G401.6 (cell line): ENCODE measurements around the gene CD3G.
"Not testable (repeated sequence)": the region's sequence is repeated elsewhere in the genome, so short reads cannot be mapped to it uniquely, and the experiment has no call there.

Experiments used
- FAIRE-seq: peaks from 2 replicates; lab custom pipeline; 2012; peaks lifted over from hg19 to GRCh38; lab: Jason Lieb, UNC

The CD3G gene

DNA sequence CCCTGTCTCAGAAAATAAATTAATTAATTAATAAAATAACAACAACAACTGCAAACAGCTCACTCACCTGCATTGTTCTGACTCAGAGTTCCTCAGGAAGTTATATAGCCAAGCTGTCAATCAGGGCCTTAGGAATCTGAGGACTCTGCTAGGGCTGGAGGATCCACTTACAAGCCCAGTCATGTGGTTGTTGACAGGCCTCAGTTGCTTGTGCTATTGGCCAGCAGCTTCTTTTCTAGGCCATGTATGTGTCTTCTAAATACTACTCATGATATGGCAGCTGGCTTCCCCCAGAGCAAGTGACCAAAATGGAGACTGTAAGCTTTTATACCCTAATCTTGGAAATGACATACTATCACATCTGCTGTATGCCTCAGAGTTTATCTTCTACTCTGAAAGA, 36.4 kb downstream of the CD3G start:
- FAIRE-seq, result no peak

DNA sequence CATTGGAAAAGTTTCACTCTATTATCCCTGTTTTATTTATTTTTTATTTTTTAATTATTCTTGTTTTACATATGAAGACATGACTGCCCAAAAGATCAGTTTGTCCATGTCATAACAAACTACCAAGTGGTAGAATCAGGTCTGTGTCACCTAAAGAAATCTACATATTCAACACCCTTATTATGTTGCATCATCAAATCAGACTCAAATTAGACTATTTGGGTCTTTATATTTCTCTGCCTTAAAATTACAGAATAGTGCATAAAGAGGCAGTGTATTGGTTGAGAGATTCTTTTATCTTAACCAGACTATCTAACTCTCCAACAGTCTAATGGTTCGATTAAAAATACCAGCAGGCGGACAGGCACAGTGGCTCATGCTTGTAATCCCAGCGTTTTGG, 38.8 kb downstream of the CD3G start:
- FAIRE-seq, result no peak

DNA sequence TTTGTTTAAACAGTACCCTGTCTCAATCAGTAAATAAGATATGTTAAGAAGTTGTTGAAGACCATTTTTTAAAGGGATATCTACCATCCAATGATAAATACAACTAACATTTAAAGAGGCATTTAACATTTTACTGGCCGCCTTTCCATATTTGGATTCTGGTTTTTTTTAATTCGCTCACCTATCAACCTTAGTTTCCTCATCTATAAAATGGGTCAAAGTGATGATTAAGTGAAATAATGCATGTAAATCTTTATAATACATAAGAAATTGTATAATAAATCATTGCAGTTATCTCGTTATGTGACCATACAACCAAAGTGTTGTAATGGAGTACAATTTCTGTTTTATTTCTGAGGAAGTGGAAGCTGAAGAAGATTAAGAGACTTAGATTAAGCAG, 39.5 kb downstream of the CD3G start:
- no peak for FAIRE-seq

DNA sequence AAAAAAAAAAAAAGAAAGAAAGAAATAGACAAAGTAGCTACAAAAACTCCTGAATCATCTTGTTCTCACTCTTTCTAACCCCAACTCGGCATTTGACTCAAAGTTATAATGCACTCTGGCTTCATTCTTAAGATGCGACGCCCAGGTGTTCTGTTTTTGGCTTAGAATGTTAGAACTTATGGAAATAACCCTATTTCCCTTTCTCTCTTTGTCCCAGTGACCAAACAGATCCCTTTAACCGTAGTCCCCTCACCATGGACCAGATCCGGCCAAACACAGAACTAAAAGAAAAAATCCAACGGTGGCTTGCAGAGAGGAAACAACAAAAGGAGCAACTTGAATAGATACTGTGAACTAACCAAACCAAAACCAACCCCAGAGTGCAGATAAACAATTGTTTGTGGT, 52.0 kb downstream of the CD3G start:
- FAIRE-seq, result no peak

DNA sequence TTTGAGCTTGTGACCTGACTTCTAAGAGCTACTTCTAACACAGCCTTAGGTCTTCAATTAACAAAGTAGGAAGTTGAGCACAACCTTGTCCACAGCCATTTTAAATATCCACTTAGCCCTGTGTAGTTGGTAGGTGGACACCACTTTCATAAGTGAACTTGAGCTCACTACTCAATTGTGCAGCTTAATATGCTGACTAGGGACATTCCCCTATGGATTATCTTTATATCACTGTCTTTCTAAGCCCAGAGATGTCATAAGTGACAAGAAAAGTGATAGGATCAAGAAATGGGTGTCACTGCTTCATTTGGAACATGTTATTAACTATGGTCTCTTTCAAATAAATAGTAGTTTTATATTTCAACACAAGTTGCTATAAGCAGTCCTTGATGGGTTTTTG, 53.3 kb downstream of the CD3G start:
- FAIRE-seq, result no peak

DNA sequence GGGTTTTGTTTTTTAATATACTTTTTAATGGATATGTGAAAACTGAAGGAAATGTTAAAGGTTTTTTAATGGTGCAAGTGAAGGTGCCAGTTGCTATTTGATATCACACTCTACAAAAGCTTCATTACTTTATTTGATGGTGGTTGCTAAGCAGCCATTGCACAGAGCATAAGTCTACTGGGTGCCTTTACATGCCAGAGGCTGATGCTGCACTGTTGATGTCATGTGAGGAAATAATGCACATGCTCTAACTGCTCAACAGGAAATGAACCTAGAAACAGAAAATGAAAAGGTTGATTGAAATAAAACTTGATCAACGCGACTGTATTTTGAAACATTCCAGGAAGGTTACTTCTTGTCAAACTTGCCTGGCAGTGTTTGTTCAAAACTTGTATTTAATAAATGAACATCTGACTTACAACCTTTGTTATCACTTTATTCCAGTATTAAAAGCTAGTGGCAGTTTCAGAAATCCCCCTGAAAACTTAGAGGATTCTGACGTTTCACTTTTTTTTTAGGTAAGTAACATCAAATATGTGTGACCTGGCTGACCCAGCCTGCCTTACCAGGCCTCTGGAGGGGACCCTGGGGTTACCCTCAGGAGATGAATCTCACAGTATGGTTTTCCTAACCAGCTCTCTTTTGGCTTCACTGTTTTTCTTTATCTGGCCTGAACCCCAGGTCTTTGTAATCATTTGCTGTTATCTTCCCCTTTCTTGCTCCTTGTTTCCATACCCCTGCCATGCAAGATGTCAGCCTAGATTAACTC, 54.8 kb downstream of the CD3G start:
- FAIRE-seq, result no peak

DNA sequence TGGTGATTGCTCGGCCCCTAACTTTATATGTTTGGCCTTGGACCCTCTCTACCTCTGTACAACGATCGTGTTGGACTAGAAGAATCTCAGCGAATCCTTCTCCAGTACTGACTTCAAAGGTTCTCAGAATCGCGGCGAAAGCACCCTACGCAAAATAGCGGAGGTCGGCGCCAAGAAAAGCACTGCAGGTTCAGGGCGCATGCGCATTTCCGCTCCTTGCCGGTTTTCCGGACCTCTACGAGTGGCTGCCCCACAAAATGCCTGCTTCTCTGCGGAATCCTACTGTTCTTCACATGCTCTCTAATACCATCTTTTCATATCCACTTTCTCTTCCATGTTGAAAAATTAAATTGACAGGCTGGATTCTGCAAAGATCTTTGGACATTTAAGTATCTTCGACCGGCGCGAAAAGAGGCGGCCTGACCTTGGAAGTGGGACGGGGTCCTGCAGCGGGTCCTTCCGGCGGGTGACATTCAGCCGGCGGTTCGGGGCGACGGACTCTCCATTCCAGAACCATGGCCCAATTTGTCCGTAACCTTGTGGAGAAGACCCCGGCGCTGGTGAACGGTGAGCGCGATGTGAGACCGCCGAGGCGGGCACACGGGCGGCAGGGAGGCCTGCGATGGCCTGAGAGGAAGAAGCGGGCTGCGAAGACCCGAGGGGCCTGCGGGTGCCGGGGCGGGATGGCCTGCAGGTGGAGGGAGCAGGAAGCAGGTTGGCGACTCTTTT, 57.2 kb downstream of the CD3G start, which contains the start of gene ATP5MG:
TSS of gene ATP5MG (plus strand) at position 456 of the 729 bp plus-strand sequence. CDS start at position 516, 60 bp downstream.
- FAIRE-seq, result peak; percentile 93

DNA sequence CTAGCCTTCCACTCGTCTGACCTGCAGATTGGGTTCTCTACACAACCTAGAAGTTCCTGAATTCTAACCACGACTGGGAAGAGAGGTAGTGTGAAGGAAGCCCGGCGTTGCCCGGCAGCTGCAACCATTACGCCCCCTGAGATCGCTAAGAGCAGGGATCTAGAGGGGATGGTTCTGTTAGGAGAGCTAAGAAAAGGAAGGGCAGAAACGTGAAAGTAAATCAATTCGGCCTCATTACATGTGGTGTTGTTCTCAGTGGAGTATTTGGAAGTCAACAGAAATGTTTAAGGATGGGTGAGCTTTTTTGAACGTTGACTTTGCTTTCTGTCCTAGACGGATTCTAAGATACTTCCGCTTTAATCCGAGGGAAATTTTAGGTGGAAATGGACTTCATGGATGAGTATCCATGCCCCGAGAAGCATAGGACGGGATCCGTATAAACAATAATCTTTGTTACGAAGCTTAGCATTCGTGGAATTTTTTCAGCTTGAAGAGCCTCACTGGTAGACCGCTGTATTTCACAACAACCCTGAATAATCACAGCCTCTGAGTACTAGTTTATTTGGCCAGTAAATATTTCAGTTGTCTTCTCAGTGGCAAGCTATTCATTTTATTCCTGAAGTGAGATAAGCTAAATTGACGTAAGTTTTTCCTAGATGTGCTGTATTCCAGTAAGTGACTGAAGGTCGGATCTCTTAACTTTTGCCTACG, 57.9 kb downstream of the CD3G start:
- FAIRE-seq, result no peak

DNA sequence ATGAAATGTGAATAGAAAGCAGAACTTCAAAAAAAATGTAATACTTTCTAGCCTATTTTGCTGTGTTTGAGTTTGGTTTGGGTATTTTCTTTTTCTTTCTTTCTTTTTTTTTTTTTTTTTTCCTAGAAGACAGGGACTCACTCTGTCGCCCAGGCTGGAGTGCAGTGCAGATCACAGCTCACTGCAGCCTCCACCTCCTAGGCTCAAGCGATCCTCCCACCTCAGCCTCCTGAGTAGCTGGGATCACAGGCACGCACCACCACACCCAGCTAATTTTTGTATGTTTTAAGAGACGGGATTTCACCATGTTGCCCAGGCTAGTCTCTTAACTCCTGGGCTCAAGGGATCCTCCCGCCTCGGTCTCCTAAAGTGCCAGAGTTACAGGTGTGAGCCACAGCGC, 58.5 kb downstream of the CD3G start:
- not testable (repeated sequence) for FAIRE-seq
